PC-9 (cell line): Measurements from ENCODE around the gene AQP1. TPM values are rescaled to one million over a fixed set of nuclear protein-coding genes. Genes with fewer than 3 reads are reported as not detected.

Experiments
- BruUV-seq: library from RNA; stranded (reverse); fragments of 400-500 nt; replicated peaks from 2 replicates; lab custom pipeline; 2021; lab: Mats Ljungman, UMichigan
- CTCF ChIA-PET: fragments of 300-600 bp; sonication (Branson Sonifier 250); formaldehyde crosslinking; loops from one replicate; lab custom pipeline; 2022; ENCODE audit warnings: antibody characterized with exemption; lab: Charles Lee
- POLR2A ChIA-PET: fragments of 300-600 bp; sonication (Branson Sonifier 250); formaldehyde crosslinking; loops from one replicate; lab custom pipeline; 2022; ENCODE audit warnings: antibody characterized with exemption; ENCODE audit not compliant: unreplicated experiment; lab: Charles Lee
- DNase-seq, 2 experiments: peaks; one replicate each; pipeline versions ENCODE4 v3.0.0 to v3.0.0-alpha.2; 2015 to 2022; ENCODE audit warnings: mixed read lengths in 1 of 2
- H2AFZ ChIP-seq: fragments of 200-600 bp; sonication (generic); 2 replicates; pipeline ENCODE4 v1.8.1; 2017; ENCODE audit warnings: antibody characterized with exemption
- H3F3A ChIP-seq: fragments of 200-600 bp; sonication (generic); 2 replicates; pipeline ENCODE4 v1.8.1; 2017; ENCODE audit warnings: antibody characterized with exemption, mild to moderate bottlenecking, low read depth; ENCODE audit not compliant: insufficient read depth
- H3K27ac ChIP-seq: fragments of 200-600 bp; sonication (generic); 2 replicates; pipeline ENCODE4 v1.6.1; 2016; ENCODE audit warnings: mixed run types
- H3K27me3 ChIP-seq: fragments of 200-600 bp; sonication (generic); 2 replicates; pipeline ENCODE4 v1.6.1; 2016; ENCODE audit warnings: low read depth, mixed run types; ENCODE audit not compliant: insufficient read depth
- H3K36me3 ChIP-seq: fragments of 200-600 bp; sonication (generic); 2 replicates; pipeline ENCODE4 v1.6.1; 2016; ENCODE audit warnings: low read depth, mixed run types
- H3K4me1 ChIP-seq: fragments of 200-600 bp; sonication (generic); replicated peaks from 2 replicates; pipeline ENCODE4 v1.6.1; 2016; ENCODE audit warnings: mixed run types; ENCODE audit not compliant: insufficient read depth
- H3K4me2 ChIP-seq: fragments of 200-600 bp; sonication (generic); 2 replicates; pipeline ENCODE4 v1.6.1; 2017; ENCODE audit warnings: mixed run types
- H3K4me3 ChIP-seq: fragments of 200-600 bp; sonication (generic); 2 replicates; pipeline ENCODE4 v1.6.1; 2016; ENCODE audit warnings: mixed run types
- H3K79me2 ChIP-seq: fragments of 200-600 bp; sonication (generic); 2 replicates; pipeline ENCODE4 v1.6.1; 2017; ENCODE audit warnings: low read depth, mixed run types
- H3K9me2 ChIP-seq: fragments of 200-600 bp; sonication (generic); 2 replicates; pipeline ENCODE4 v1.8.1; 2017; ENCODE audit warnings: mild to moderate bottlenecking; ENCODE audit not compliant: insufficient read depth
- H3K9me3 ChIP-seq: fragments of 200-600 bp; sonication (generic); 2 replicates; pipeline ENCODE4 v1.8.1; 2016; ENCODE audit warnings: low read depth; ENCODE audit not compliant: insufficient read depth
- H4K20me1 ChIP-seq: fragments of 200-600 bp; sonication (generic); 2 replicates; pipeline ENCODE4 v1.8.1; 2017; ENCODE audit not compliant: insufficient read depth
- CTCF ChIP-seq: fragments of 200-600 bp; sonication (generic); conservative IDR thresholded peaks from 2 replicates; pipeline ENCODE4 v1.6.1; 2017; ENCODE audit warnings: mixed run types, antibody characterized with exemption, mild to moderate bottlenecking, moderate library complexity
- EZH2 ChIP-seq: fragments of 200-600 bp; sonication (generic); IDR thresholded peaks from 2 replicates; pipeline ENCODE4 v1.8.0; 2017; ENCODE audit warnings: antibody characterized with exemption, low read depth
- intact Hi-C: fragments of 100-400 bp; cut with micrococcal nuclease; formaldehyde crosslinking; loops from one replicate; pipeline ENCODE4 v1.10.0; 2022; ENCODE audit not compliant: unreplicated experiment
- total RNA-seq: library from RNA; stranded (reverse); gene quantifications from 2 replicates; pipeline ENCODE4 v1.2.3, GENCODE V29; 2021

AQP1 gene
- total RNA-seq, 1 experiment from 2014 or later, result 4.0 TPM

DNA sequence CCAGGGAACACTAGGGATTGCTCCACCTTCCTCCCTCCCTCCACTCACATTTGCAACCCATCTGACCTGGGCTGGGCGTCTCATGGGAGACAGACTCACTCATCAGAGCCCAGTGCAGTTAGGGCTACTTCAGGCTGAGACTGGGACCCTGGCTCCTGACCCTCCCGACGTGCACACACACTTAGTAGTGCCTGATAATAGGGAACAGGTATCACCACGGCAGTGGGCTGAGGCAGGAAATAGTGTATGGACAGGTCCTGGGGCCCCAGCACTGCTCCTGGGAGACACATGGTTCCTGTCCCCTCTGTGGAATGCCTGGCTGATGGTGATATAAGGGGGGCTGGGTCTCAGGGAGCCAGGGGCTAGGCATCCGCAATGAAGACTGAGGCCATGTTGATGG is 14.3 kb downstream of the AQP1 start:
- Histone ChIP-seq H3K9me3 (no peaks in the 10 kb centered on the region), H3K4me3 (no peak overlapping the region), H3F3A (peaks cover 4% of the 10 kb centered on the region; the same call in 1 of the 2 replicates), H3K4me2 (no peak overlapping the region), H3K36me3 (no peaks in the 10 kb centered on the region), H4K20me1 (no peaks in the 10 kb centered on the region), H3K27me3 (no peaks in the 10 kb centered on the region), H3K9me2 (no peaks in the 10 kb centered on the region), H3K27ac (no peak overlapping the region), H2AFZ (no peak overlapping the region), H3K79me2 (no peaks in the 10 kb centered on the region), H3K4me1 (peaks cover 12% of the 10 kb centered on the region)
- no TSS peak for BruUV-seq
- TF ChIP-seq EZH2 (no peak), CTCF (no peak)
- DNase-seq, result no peak
- intact Hi-C loops, result no loop called here
- ChIA-PET CTCF (interaction anchor here (0.6 kb wide), 1 partner anchor 12 kb away, joined by 3 read pairs; no protein-coding TSS in a partner anchor), POLR2A (no interaction called here)

DNA sequence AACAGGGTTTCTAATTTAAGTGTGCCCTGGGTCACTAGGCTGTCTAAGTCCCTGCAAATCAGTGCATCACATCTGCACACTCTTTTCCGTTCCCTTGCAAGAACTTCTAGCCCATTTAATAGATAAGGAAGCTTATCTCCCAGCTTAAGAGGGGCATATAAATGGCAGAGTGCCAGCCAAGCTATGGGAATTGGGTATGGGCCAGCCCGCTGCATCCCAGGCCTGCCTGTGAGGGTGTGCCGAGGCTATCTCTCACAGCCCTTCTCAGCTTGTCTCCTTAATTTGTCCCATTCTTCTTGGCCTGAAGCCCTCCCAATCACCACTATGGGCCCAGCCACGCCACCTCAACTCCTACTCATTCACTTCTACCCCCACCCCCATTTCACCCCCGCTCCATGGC is 14.7 kb downstream of the AQP1 start:
- ChIA-PET CTCF (interaction anchor here (0.6 kb wide), 1 partner anchor 11 kb away, joined by 3 read pairs; no protein-coding TSS in a partner anchor), POLR2A (no interaction called here)
- DNase-seq, result no peak
- H3K4me1 ChIP-seq, result peaks cover 8% of the 10 kb centered on the region
- H3F3A ChIP-seq, result peaks cover under 1% of the 10 kb centered on the region; the same call in 1 of the 2 replicates
- TF ChIP-seq CTCF (no peak), EZH2 (no peak)
- H3K27me3 ChIP-seq, result no peaks in the 10 kb centered on the region
- H4K20me1 ChIP-seq, result no peaks in the 10 kb centered on the region
- no peak overlapping the region for H3K27ac ChIP-seq
- no peaks in the 10 kb centered on the region for H3K79me2 ChIP-seq
- no peak overlapping the region for H3K4me3 ChIP-seq
- intact Hi-C loops, result no loop called here
- no TSS peak for BruUV-seq
- H3K4me2 ChIP-seq, result no peak overlapping the region
- H2AFZ ChIP-seq, result no peak overlapping the region
- no peaks in the 10 kb centered on the region for H3K36me3 ChIP-seq
- no peaks in the 10 kb centered on the region for H3K9me3 ChIP-seq
- no peaks in the 10 kb centered on the region for H3K9me2 ChIP-seq

DNA sequence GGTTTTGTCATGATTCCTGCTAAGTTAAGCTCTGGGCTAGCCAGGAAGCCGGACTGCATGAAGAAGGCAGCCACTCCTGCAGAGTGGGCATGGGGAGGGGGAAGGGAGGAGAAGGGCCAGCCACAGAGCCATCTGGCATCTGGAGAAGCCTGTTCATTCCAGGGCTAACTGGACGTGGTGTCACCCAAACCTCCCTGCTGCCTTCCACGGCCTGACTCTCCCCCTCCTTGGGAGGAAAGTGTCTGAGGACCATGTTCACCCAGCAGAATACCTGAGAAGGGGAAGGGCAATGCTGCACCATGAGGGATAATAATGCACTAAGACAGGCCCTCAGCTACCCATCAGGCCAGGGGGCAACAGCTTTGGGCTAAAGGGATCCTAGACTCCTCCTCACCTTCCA is 15.4 kb downstream of the AQP1 start:
- H3K27me3 ChIP-seq, result no peaks in the 10 kb centered on the region
- no peak overlapping the region for H3K4me3 ChIP-seq
- CTCF ChIA-PET, result no interaction called here
- no peak overlapping the region for H3K27ac ChIP-seq
- no peaks in the 10 kb centered on the region for H4K20me1 ChIP-seq
- TF ChIP-seq CTCF (no peak), EZH2 (no peak)
- no peak overlapping the region for H2AFZ ChIP-seq
- no peaks in the 10 kb centered on the region for H3K9me2 ChIP-seq
- H3K9me3 ChIP-seq, result no peaks in the 10 kb centered on the region
- no TSS peak for BruUV-seq
- POLR2A ChIA-PET, result no interaction called here
- H3F3A ChIP-seq, result no peaks in the 10 kb centered on the region; the same call in 1 of the 2 replicates
- H3K36me3 ChIP-seq, result no peaks in the 10 kb centered on the region
- H3K4me1 ChIP-seq, result peaks cover 3% of the 10 kb centered on the region; the same call in 1 of the 2 replicates
- intact Hi-C loops, result no loop called here
- no peak overlapping the region for H3K4me2 ChIP-seq
- DNase-seq, result no peak
- H3K79me2 ChIP-seq, result no peaks in the 10 kb centered on the region
